Measurements from ENCODE around the gene LGSN. TPM values are rescaled to one million over a fixed set of nuclear protein-coding genes. Genes with fewer than 3 reads are reported as not detected.

LGSN gene
- total and polyA plus RNA-seq, 2 of the 13 experiments (the other 11 are each of a cell fraction or from before 2014, with no cell fraction given), result 0.13 to 0.63 TPM

- H3K79me2 ChIP-seq (ENCODE audit: insufficient read depth, low read length), result no peaks in the 10 kb centered on the region
- H3K4me2 ChIP-seq (ENCODE audit: low read depth, low read length), result peak overlapping the region; percentile 43
- H3K4me1 ChIP-seq (ENCODE audit: insufficient read depth, low read length), result peaks cover 18% of the 10 kb centered on the region
- BruUV-seq (replicated peaks), result no TSS peak
- ChIA-PET CTCF (ENCODE audit: low intra/inter-chr PET ratio, low total read pairs) (interaction anchor here (0.9 to 2.1 kb wide), 3 partner anchors 266 to 495 kb away, joined by 4 to 12 read pairs (median 10); no protein-coding TSS in a partner anchor), POLR2A (no interaction called here)
- H2AFZ ChIP-seq (ENCODE audit: low read length), result no peak overlapping the region
- in situ Hi-C loops (cut with HindIII; ENCODE audit: extremely low pct_ligation_motif_present, low pct_unique_long_range_greater_than_20kb) (no loop called here), intact Hi-C loops (cut with micrococcal nuclease; ENCODE audit: unreplicated experiment) (loop anchor here (1.0 kb wide), 3 partner anchors 291 to 495 kb away; no protein-coding TSS in a partner anchor)
- H4K20me1 ChIP-seq (ENCODE audit: insufficient read depth, low read length), result no peaks in the 10 kb centered on the region
- DNase-seq (ENCODE audit: low spot score) (peak; percentile 72), FAIRE-seq (peak; percentile 83), ATAC-seq (peak; percentile 100)
- no peaks in the 10 kb centered on the region for H3K9me3 ChIP-seq (ENCODE audit: low read length)
- no peaks in the 10 kb centered on the region for H3K36me3 ChIP-seq (replicated peaks in 1 of 2; ENCODE audit: control insufficient read depth in 1 of 2, insufficient read depth in 2 of 2, low read length in 2 of 2)
- peak overlapping the region in 1 of 3 experiments; percentile 2; a peak in 2 of 6 replicates for H3K4me3 ChIP-seq (replicated peaks in 1 of 3; ENCODE audit: insufficient read depth in 1 of 3, low read depth in 2 of 3, low read length in 3 of 3)
- H3K9ac ChIP-seq (ENCODE audit: insufficient read depth, low read depth, low read length), result no peak overlapping the region
- no peaks in the 10 kb centered on the region for H3K27me3 ChIP-seq (ENCODE audit: control insufficient read depth in 1 of 2, insufficient read depth in 2 of 2, low read length in 2 of 2)
- 14% methylated on average over 3 of the region's 3 CpGs for WGBS (ENCODE audit: low lambda C conversion rate)
- no peak overlapping the region for H3K27ac ChIP-seq (ENCODE audit: extremely low read length, insufficient read depth, low read length)
- TF ChIP-seq MIXL1 (CRISPR knock-in tag; IDR thresholded peaks at IDR 0.05), result 0 out of 2 replicates have a peak, but pooled peaks have one; percentile 28
- no peak for TF ChIP-seq NBN (conservative IDR thresholded peaks at IDR 0.05)
- TF ChIP-seq ZNF646 (CRISPR knock-in tag; IDR thresholded peaks at IDR 0.05), result no peak
- no peak for TF ChIP-seq ZNF224 (CRISPR knock-in tag; IDR thresholded peaks at IDR 0.05)
- no peak for TF ChIP-seq ZNF556 (CRISPR knock-in tag; IDR thresholded peaks at IDR 0.05; ENCODE audit: borderline replicate concordance)
- peak; percentile 41; the same call in 1 of the 2 replicates for TF ChIP-seq ZBTB25 (CRISPR knock-in tag; IDR thresholded peaks at IDR 0.05)
- no peak for TF ChIP-seq PREB (CRISPR knock-in tag; IDR thresholded peaks at IDR 0.05)
- 0 out of 2 replicates have a peak, but pooled peaks have one; percentile 49 for TF ChIP-seq ZNF124 (CRISPR knock-in tag; IDR thresholded peaks at IDR 0.05)
- no peak for TF ChIP-seq DRAP1 (CRISPR knock-in tag; IDR thresholded peaks at IDR 0.05)
- no peak for TF ChIP-seq ZNF776 (CRISPR knock-in tag; IDR thresholded peaks at IDR 0.05)
- TF ChIP-seq MED8 (CRISPR knock-in tag; IDR thresholded peaks at IDR 0.05; ENCODE audit: insufficient replicate concordance), result no peak
- no peak for TF ChIP-seq LBX2 (CRISPR knock-in tag; IDR thresholded peaks at IDR 0.05; ENCODE audit: borderline replicate concordance)
- no peak for TF ChIP-seq ZNF761 (CRISPR knock-in tag; conservative IDR thresholded peaks at IDR 0.05)
- no peak for TF ChIP-seq ZNF672 (CRISPR knock-in tag; IDR thresholded peaks at IDR 0.05)
Observed at GRCh38 chr6:63307581-63308246, 12.1 kb downstream of the LGSN start.

All from HepG2 (cell line).